HG02973 (cell line): ENCODE measurements around the gene CRYBG3.
"Not testable (repeated sequence)": the region's sequence is repeated elsewhere in the genome, so short reads cannot be mapped to it uniquely, and the experiment has no call there.

ENCODE experiments used
- ATAC-seq: cut with Tn5 transposase; IDR thresholded peaks from one replicate; pipeline ENCODE4 v1.9.1; 2021; ENCODE audit warnings: moderate library complexity; ENCODE audit not compliant: unreplicated experiment

CRYBG3 gene

GRCh38 chr3:97895216-97895615, 73.4 kb downstream of the CRYBG3 start:
- ATAC-seq, result no peak

- ATAC-seq, result no peak
Observed at GRCh38 chr3:97896129-97896528, 74.3 kb downstream of the CRYBG3 start.

DNA sequence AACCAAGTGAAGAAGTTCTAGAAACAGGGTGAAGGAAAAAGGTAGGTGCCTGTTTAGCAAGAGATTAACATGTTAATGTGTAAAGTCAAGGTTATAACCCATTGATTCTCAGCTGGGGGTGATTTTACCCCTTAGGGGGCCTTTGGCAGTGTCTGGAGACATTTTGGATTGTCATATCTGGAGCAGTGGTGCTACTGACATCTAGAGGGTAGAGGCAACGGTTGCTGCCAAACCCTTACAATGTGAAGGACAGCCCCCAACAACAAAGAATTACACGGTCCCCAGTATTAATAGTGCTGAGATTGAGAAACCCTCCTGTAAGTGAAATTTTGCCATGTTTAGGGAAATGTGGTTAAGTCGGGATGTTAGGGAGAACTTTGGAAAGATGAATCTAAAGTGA, 74.7 kb downstream of the CRYBG3 start:
- no peak for ATAC-seq

- no peak for ATAC-seq
Observed at GRCh38 chr3:97899331-97899730, 77.5 kb downstream of the CRYBG3 start.

- no peak for ATAC-seq
Observed at GRCh38 chr3:97901313-97902248, 79.8 kb downstream of the CRYBG3 start.

DNA sequence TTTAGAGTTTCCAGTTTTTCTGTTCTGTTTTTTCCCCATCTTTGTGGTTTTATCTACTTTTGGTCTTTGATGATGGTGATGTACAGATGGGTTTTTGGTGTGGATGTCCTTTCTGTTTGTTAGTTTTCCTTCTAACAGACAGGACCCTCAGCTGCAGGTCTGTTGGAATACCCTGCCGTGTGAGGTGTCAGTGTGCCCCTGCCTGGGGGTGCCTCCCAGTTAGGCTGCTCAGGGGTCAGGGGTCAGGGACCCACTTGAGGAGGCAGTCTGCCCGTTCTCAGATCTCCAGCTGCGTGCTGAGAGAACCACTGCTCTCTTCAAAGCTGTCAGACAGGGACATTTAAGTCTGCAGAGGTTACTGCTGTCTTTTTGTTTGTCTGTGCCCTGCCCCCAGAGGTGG, 88.0 kb downstream of the CRYBG3 start:
- not testable (repeated sequence) for ATAC-seq

GRCh38 chr3:97910236-97910831, 88.5 kb downstream of the CRYBG3 start:
- ATAC-seq, result not testable (repeated sequence)

DNA sequence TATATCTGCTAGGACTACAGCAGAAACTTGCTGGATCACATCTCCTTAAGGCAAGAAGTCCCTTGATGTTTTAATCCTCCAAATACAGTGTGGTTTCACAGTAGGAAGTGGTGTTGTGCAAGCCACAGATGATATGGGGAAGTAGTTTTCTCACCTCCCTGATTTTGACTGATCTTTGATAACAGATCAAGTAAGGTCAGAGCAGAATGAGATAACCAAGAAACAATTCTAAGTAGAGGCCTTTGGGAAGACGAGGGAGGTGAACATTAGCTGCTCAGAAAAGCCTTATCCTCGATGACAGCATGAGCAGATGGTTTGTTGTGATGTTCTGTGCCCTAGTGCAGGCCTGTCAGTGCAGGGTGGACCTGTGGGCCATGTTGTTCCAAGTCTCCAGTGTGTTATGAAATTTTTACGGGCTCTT, 89.1 kb downstream of the CRYBG3 start:
- ATAC-seq, result no peak

DNA sequence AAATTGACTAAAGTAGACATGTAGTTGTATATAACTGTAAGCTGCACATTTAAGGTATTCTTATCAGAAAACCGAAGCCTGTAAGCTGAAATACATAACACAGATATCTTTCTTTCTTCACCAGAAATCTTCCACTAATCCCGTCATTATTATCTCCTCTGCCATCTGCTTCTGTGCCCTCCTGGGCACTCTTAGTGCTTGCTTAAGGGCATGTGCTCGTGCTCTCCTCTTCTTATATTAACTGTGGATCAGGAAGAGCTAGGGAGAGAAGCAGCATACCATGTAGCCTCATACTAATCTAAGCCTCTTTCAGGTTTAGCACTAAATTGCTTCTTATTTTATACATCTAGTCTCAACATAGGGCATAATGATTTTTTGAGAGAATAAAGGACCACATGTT, 89.6 kb downstream of the CRYBG3 start:
- ATAC-seq, result no peak

- no peak for ATAC-seq
Observed at GRCh38 chr3:97914388-97914787, 92.6 kb downstream of the CRYBG3 start.

DNA sequence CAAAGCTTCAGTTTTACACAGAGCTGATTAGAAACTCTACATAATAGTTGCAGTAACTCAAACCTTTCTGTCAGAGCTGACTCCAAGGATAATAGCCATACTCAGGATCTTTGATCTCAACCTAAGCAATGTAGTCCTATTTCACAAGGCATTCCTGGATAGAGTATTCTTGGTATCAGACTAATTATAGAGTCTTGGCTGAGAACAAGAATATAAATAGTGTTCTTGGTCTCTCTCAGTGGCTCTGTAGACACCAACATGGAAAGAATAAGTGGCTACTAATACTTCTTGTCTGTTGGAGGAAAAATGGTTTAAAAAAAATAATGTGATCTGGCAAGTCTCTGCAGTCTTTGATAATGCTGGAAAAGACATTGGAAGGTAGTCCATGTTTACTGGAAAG, 94.8 kb downstream of the CRYBG3 start:
- no peak for ATAC-seq

- no peak for ATAC-seq
Observed at GRCh38 chr3:97917813-97918536, 96.2 kb downstream of the CRYBG3 start.

- ATAC-seq, result no peak
Observed at GRCh38 chr3:97927704-97928103, 105.9 kb downstream of the CRYBG3 start.

GRCh38 chr3:97928986-97929385, 107.2 kb downstream of the CRYBG3 start:
- ATAC-seq, result no peak

- ATAC-seq, result no peak
Observed at GRCh38 chr3:97930018-97930417, 108.2 kb downstream of the CRYBG3 start.

DNA sequence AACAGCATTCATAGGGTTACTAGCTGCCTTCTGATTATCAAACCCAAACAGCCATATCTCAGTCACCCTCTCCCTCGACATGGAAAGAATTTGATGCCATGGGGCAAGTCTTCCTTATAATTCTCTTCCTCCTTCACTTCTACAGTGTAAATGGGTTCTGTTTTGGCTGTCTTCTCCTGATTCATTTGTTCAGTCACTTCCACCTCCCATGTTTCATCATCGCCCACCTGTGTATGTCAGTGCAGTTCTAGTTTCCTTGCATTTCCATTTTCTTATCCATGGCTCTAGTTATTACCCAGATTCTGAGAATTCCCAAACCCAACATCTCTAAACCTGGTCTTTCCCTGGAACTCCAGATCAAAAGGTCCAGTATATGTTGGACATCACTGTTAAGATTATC, 109.4 kb downstream of the CRYBG3 start:
- ATAC-seq, result no peak

- ATAC-seq, result no peak
Observed at GRCh38 chr3:97932387-97932801, 110.6 kb downstream of the CRYBG3 start.

- no peak for ATAC-seq
Observed at GRCh38 chr3:97934980-97935695, 113.3 kb downstream of the CRYBG3 start.

- no peak for ATAC-seq
Observed at GRCh38 chr3:97935842-97936241, 114.0 kb downstream of the CRYBG3 start.

DNA sequence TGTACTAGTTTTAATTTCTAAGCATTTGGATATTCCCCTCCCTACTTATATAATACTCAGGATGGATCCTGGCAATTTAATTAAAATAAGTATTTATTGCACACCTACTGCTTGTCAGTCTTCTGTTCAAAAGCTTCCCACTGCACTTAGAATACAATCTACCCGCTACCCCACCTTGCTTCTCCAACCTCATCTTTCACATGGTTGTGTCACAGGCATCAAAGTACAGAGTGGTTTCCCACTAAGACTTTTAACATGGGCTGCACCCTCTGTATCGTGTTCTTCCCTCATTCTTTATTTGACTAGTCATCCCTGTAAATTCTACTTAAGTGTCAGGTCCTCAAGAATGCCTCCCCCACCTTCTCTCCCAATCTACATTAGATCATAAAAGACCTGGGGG, 115.4 kb downstream of the CRYBG3 start:
- ATAC-seq, result no peak

GRCh38 chr3:97938444-97938843, 116.6 kb downstream of the CRYBG3 start:
- ATAC-seq, result no peak
